Measurements from ENCODE around the gene VSIG4.
"Not testable (repeated sequence)": the region's sequence is repeated elsewhere in the genome, so short reads cannot be mapped to it uniquely, and the experiment has no call there.

The VSIG4 gene

GRCh38 chrX:65985211-65985610 lies 54.7 kb downstream of the VSIG4 start:
- Histone ChIP-seq H3K4me3 (ENCODE audit: insufficient read depth, low read depth, low read length, poor library complexity, severe bottlenecking) (no peak overlapping the region), H3K4me1 (ENCODE audit: control insufficient read depth, insufficient read depth, low read length, poor library complexity, severe bottlenecking) (peaks cover 4% of the 10 kb centered on the region), H3K36me3 (ENCODE audit: control insufficient read depth, insufficient read depth, low read length) (no peaks in the 10 kb centered on the region), H3K9me3 (ENCODE audit: control insufficient read depth, low read length) (no peaks in the 10 kb centered on the region), H3K27me3 (replicated peaks; ENCODE audit: control insufficient read depth, insufficient read depth, low read length, poor library complexity, severe bottlenecking) (no peaks in the 10 kb centered on the region), H3K27ac (ENCODE audit: insufficient read depth, low read length, poor library complexity, severe bottlenecking) (no peak overlapping the region)
- DNase-seq: no peak

DNA sequence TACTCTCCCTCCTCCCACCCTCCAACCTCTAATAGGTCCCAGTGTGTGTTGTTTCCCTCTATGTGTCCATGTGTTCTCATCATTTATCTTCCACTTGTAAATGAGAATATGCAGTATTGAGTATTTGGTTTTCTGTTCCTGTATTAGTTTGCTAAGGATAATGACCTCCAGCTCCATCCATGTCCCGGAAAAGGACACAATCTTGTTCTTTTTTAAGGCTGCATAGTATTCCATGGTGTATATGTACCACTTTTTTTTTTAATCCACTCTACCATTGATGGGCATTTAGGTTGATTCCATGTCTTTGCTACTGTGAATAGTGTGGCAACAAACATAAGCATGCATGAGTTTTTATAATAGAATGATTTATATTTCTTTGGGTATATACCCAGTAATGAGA lies 62.7 kb downstream of the VSIG4 start:
- H3K36me3 ChIP-seq (ENCODE audit: control insufficient read depth, insufficient read depth, low read length); H3K4me3 ChIP-seq (ENCODE audit: insufficient read depth, low read depth, low read length, poor library complexity, severe bottlenecking); H3K27me3 ChIP-seq (replicated peaks; ENCODE audit: control insufficient read depth, insufficient read depth, low read length, poor library complexity, severe bottlenecking); H3K9me3 ChIP-seq (ENCODE audit: control insufficient read depth, low read length); H3K4me1 ChIP-seq (ENCODE audit: control insufficient read depth, insufficient read depth, low read length, poor library complexity, severe bottlenecking); H3K27ac ChIP-seq (ENCODE audit: insufficient read depth, low read length, poor library complexity, severe bottlenecking); DNase-seq: not testable (repeated sequence)

DNA sequence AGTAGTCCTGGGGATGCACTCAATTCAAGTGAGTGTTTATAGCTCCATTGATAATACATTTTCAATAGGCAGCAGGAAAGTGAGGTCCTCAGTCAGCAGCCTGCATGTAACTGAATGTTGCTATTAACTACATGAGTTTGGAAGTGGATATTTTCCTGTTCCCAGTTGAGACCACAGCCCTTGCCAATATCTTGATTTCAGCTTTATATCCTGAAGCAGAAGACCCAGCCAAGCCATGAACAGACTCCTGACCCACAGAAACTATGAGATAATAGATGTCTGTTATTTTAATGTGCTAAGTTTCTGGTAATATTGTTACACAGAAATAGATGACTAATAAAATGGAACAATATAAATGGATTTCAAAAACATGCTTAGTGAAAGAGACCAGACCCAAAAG lies 63.7 kb downstream of the VSIG4 start:
- no peaks in the 10 kb centered on the region for H3K4me1 ChIP-seq (ENCODE audit: control insufficient read depth, insufficient read depth, low read length, poor library complexity, severe bottlenecking)
- H3K27ac ChIP-seq (ENCODE audit: insufficient read depth, low read length, poor library complexity, severe bottlenecking): no peak overlapping the region
- H3K36me3 ChIP-seq (ENCODE audit: control insufficient read depth, insufficient read depth, low read length): no peaks in the 10 kb centered on the region
- no peaks in the 10 kb centered on the region for H3K27me3 ChIP-seq (replicated peaks; ENCODE audit: control insufficient read depth, insufficient read depth, low read length, poor library complexity, severe bottlenecking)
- H3K9me3 ChIP-seq (ENCODE audit: control insufficient read depth, low read length): no peaks in the 10 kb centered on the region
- H3K4me3 ChIP-seq (ENCODE audit: insufficient read depth, low read depth, low read length, poor library complexity, severe bottlenecking): no peak overlapping the region
- DNase-seq: no peak

DNA sequence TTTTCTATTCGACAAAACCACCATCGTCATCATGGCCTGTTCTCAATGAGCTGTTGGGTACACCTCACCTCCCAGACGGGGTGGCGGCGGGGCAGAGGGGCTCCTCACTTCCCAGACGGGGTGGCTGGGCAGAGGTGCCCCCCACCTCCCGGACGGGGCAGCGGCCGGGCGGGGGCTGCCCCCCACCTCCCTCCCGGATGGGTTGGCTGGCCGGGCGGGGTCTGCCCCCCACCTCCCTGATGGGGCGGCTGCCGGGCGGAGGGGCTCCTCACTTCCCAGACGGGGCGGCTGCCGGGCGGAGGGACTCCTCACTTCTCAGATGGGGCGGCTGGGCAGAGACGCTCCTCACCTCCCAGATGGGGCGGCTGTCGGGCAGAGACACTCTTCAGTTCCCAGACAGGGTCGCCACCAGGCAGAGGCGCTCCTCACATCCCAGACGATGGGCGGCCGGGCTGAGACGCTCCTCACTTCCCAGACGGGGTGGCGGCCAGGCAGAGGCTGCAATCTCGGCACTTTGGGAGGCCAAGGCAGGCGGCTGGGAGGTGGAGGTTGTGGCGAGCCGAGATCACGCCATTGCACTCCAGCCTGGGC lies 64.6 kb downstream of the VSIG4 start:
- H3K27me3 ChIP-seq (replicated peaks; ENCODE audit: control insufficient read depth, insufficient read depth, low read length, poor library complexity, severe bottlenecking); H3K9me3 ChIP-seq (ENCODE audit: control insufficient read depth, low read length): not testable (repeated sequence)

More for the DNA sequence above, 64.6 kb downstream of the VSIG4 start:
- not testable (repeated sequence) for H3K4me3 ChIP-seq (ENCODE audit: insufficient read depth, low read depth, low read length, poor library complexity, severe bottlenecking); H3K36me3 ChIP-seq (ENCODE audit: control insufficient read depth, insufficient read depth, low read length); DNase-seq; H3K27ac ChIP-seq (ENCODE audit: insufficient read depth, low read length, poor library complexity, severe bottlenecking); H3K4me1 ChIP-seq (ENCODE audit: control insufficient read depth, insufficient read depth, low read length, poor library complexity, severe bottlenecking)
